Fibroblast of peridontal ligament (primary cell): ENCODE measurements around the gene PLXDC2.
"Not testable (repeated sequence)": the region's sequence is repeated elsewhere in the genome, so short reads cannot be mapped to it uniquely, and the experiment has no call there.

ENCODE experiments used
- DNase-seq: peaks from one replicate; pipeline ENCODE4 v3.0.0-alpha.2; 2010; ENCODE audit errors: extremely low read depth

The PLXDC2 gene

GRCh38 chr10:19977097-19977521, 160.9 kb downstream of the PLXDC2 start:
- no peak for DNase-seq

- no peak for DNase-seq
Measured at GRCh38 chr10:19979628-19980027, 163.4 kb downstream of the PLXDC2 start.

- no peak for DNase-seq
Measured at GRCh38 chr10:19983880-19984565, 167.8 kb downstream of the PLXDC2 start.

- DNase-seq, result no peak
Measured at GRCh38 chr10:19985745-19986144, 169.5 kb downstream of the PLXDC2 start.

GRCh38 chr10:19986591-19986990, 170.4 kb downstream of the PLXDC2 start:
- DNase-seq, result no peak

GRCh38 chr10:19987931-19988330, 171.7 kb downstream of the PLXDC2 start:
- DNase-seq, result no peak

GRCh38 chr10:19993714-19994315, 177.6 kb downstream of the PLXDC2 start:
- DNase-seq, result no peak

- DNase-seq, result no peak
Measured at GRCh38 chr10:19998482-19998881, 182.2 kb downstream of the PLXDC2 start.

GRCh38 chr10:19999431-19999830, 183.2 kb downstream of the PLXDC2 start:
- DNase-seq, result no peak

- DNase-seq, result not testable (repeated sequence)
Measured at GRCh38 chr10:20002026-20002425, 185.8 kb downstream of the PLXDC2 start.

GRCh38 chr10:20002657-20003056, 186.4 kb downstream of the PLXDC2 start:
- no peak for DNase-seq

GRCh38 chr10:20004087-20004523, 187.9 kb downstream of the PLXDC2 start:
- DNase-seq, result peak; percentile 6

- DNase-seq, result no peak
Measured at GRCh38 chr10:20005638-20006037, 189.4 kb downstream of the PLXDC2 start.

- DNase-seq, result no peak
Measured at GRCh38 chr10:20006169-20006870, 190.1 kb downstream of the PLXDC2 start.

GRCh38 chr10:20007426-20007825, 191.2 kb downstream of the PLXDC2 start:
- DNase-seq, result no peak

GRCh38 chr10:20013991-20014750, 197.9 kb downstream of the PLXDC2 start:
- no peak for DNase-seq

- no peak for DNase-seq
Measured at GRCh38 chr10:20017961-20018360, 201.7 kb downstream of the PLXDC2 start.

- no peak for DNase-seq
Measured at GRCh38 chr10:20020677-20021076, 204.4 kb downstream of the PLXDC2 start.

GRCh38 chr10:20029523-20029922, 213.3 kb downstream of the PLXDC2 start:
- no peak for DNase-seq

- DNase-seq, result no peak
Measured at GRCh38 chr10:20033476-20033875, 217.2 kb downstream of the PLXDC2 start.

GRCh38 chr10:20034732-20035131, 218.5 kb downstream of the PLXDC2 start:
- no peak for DNase-seq

GRCh38 chr10:20040012-20040411, 223.8 kb downstream of the PLXDC2 start:
- DNase-seq, result no peak
